ENCODE data around the gene PLD5.

PLD5 gene

DNA sequence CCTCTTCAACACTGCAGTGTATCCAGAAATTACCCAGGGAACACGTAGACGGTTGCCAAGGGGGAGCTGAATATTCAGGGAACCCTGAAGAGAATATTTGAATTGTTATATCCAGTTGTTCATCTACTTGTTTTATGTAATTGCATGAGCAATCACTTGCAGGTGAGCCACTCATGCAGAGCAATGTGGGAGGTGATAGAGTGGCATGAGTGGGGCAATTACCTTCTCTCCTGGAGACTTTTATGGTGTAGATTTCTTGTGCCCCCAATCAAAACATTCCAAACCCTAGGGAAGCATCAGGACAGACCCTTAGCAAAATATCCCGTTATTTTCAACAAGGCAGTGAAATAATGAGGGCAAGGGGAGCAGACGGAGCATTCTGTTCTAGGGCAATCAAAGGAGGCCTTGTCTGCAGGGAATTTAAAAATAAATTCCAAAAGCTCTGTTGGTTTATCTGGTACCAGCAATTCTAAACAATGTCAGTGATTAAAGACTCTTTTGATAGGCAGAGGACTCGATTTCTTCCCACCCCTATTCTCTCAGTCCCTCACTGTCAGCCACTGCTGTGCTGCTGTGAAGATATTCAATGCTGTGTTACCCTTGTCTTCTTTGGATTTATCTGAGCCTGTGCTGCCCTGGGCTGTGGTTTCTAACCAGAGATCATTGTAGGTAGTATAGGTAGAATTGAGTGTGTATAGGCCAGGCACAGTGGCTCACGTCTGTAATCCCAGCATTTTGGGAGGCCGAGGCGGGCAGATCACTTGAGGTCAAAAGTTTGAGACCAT is 345.4 kb downstream of the PLD5 start:
- TF ChIP-seq, protein P1, sequence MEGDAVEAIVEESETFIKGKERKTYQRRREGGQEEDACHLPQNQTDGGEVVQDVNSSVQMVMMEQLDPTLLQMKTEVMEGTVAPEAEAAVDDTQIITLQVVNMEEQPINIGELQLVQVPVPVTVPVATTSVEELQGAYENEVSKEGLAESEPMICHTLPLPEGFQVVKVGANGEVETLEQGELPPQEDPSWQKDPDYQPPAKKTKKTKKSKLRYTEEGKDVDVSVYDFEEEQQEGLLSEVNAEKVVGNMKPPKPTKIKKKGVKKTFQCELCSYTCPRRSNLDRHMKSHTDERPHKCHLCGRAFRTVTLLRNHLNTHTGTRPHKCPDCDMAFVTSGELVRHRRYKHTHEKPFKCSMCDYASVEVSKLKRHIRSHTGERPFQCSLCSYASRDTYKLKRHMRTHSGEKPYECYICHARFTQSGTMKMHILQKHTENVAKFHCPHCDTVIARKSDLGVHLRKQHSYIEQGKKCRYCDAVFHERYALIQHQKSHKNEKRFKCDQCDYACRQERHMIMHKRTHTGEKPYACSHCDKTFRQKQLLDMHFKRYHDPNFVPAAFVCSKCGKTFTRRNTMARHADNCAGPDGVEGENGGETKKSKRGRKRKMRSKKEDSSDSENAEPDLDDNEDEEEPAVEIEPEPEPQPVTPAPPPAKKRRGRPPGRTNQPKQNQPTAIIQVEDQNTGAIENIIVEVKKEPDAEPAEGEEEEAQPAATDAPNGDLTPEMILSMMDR (conservative IDR thresholded peaks at IDR 0.05; ENCODE audit: low read depth, low read length), result no peak

DNA sequence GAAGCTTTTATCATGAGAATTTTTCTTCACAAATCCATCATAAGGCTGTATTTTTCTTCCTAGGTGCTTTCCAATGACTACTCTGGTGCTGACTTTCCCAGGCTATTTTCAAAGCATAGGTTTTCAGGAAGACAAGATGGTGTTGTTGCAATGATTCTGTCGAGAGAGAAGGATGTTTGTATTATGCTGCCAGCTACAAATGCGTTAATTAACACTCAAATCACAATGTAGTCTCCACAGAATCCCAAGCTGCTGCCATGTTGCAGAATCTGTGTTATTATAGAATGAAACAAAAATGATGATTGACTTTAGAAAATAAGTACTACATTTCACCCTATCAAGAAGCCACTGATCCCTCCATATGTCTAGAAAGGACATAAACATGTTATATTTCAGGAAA is 346.1 kb downstream of the PLD5 start:
- TF ChIP-seq, protein P1 (conservative IDR thresholded peaks at IDR 0.05; ENCODE audit: low read depth, low read length), result no peak
- no peak overlapping the region for H3K9ac ChIP-seq
- no peak overlapping the region for H3K27ac ChIP-seq
- no peaks in the 10 kb centered on the region for H4K20me1 ChIP-seq (ENCODE audit: insufficient read depth)
- H3K4me1 ChIP-seq (ENCODE audit: low read depth, poor library complexity, severe bottlenecking), result no peaks in the 10 kb centered on the region
- no peaks in the 10 kb centered on the region for H3K36me3 ChIP-seq (ENCODE audit: insufficient read depth)
- no peak overlapping the region for H2AFZ ChIP-seq (ENCODE audit: low read depth)
- H3K4me3 ChIP-seq (IDR thresholded peaks at IDR 0.05; ENCODE audit: insufficient read depth, low read depth, low read length), result no peak overlapping the region
- no peak overlapping the region for H3K4me2 ChIP-seq
- H3K79me2 ChIP-seq (ENCODE audit: insufficient read depth, low read depth), result no peaks in the 10 kb centered on the region
- no peaks in the 10 kb centered on the region for H3K27me3 ChIP-seq (ENCODE audit: insufficient read depth, low read depth)

More for the DNA sequence above, 345.4 kb downstream of the PLD5 start:
- H3K4me2 ChIP-seq, result no peak overlapping the region
- no peaks in the 10 kb centered on the region for H3K36me3 ChIP-seq (ENCODE audit: insufficient read depth)
- H3K9ac ChIP-seq, result no peak overlapping the region
- no peaks in the 10 kb centered on the region for H3K4me1 ChIP-seq (ENCODE audit: low read depth, poor library complexity, severe bottlenecking)
- H3K79me2 ChIP-seq (ENCODE audit: insufficient read depth, low read depth), result no peaks in the 10 kb centered on the region
- H4K20me1 ChIP-seq (ENCODE audit: insufficient read depth), result no peaks in the 10 kb centered on the region
- H3K27ac ChIP-seq, result no peak overlapping the region
- no peak overlapping the region for H3K4me3 ChIP-seq (IDR thresholded peaks at IDR 0.05; ENCODE audit: insufficient read depth, low read depth, low read length)
- H2AFZ ChIP-seq (ENCODE audit: low read depth), result no peak overlapping the region
- H3K27me3 ChIP-seq (ENCODE audit: insufficient read depth, low read depth), result no peaks in the 10 kb centered on the region

DNA sequence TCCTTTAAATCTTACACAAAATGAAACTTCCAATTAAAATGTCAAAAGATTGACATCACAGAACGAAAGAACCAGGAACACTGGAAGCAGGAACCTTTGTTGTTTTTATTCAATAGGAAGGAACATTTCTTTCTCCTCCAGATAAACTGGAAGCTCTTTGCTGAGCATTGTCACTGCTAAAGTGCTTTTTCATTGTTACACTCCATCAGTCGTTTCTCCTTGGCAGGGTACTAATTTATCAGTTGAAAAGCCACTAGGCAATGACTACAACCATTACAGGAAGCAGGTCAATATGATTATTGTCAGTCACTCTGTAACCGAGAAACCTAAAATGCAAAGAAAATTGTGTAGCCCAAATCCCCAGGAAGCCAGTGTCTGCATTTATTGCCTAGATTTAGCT is 362.4 kb downstream of the PLD5 start:
- no peaks in the 10 kb centered on the region for H3K4me1 ChIP-seq (ENCODE audit: low read depth, poor library complexity, severe bottlenecking)
- H3K4me2 ChIP-seq, result no peak overlapping the region
- H3K36me3 ChIP-seq (ENCODE audit: insufficient read depth), result no peaks in the 10 kb centered on the region
- no peaks in the 10 kb centered on the region for H3K27me3 ChIP-seq (ENCODE audit: insufficient read depth, low read depth)
- no peak overlapping the region for H3K4me3 ChIP-seq (IDR thresholded peaks at IDR 0.05; ENCODE audit: insufficient read depth, low read depth, low read length)
- no peak overlapping the region for H3K9ac ChIP-seq
- no peak overlapping the region for H3K27ac ChIP-seq
- H2AFZ ChIP-seq (ENCODE audit: low read depth), result no peak overlapping the region
- H4K20me1 ChIP-seq (ENCODE audit: insufficient read depth), result no peaks in the 10 kb centered on the region
- H3K79me2 ChIP-seq (ENCODE audit: insufficient read depth, low read depth), result no peaks in the 10 kb centered on the region
- TF ChIP-seq, protein P1 (conservative IDR thresholded peaks at IDR 0.05; ENCODE audit: low read depth, low read length), result no peak

DNA sequence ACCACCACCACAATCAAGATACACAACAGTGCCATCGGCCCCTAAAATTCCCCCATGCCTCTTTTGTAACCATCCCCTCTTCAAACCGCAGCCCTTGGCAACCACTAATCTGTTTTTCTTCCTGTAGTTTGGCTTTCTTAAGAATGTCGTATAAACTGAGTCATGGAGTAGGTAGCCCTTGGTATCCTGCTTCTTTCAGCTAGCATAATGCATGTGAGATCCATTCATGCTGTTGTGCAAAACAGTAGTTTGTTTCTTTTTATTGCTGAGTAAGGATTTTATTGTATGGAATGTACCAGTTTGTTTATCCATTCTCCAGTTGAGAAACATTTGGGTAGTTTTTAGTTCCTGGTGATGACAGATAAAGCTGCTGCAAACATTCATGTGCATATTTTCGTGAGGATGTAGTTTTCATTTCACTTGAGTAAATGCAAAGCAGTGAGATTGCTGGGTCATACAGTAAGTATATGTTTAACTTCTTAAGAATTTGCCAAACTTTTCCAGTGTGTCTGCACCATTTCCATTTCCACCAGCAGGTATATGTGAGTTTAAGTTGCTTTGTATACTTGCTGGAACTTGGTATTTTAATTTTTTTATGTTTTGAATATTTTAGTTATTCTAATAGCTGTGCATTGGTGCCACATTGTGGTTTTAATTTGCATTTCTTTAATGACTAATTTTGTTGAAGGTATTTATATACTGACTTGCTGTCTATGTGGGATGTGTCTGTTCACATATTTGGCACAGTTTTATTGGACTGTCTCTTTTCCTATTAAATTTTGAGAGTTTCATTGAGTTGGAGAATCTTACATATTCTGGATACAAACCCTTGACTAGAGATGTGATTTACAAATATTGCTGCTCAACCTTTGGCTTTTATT is 377.2 kb downstream of the PLD5 start:
- Histone ChIP-seq H4K20me1 (ENCODE audit: insufficient read depth) (no peaks in the 10 kb centered on the region), H3K36me3 (ENCODE audit: insufficient read depth) (no peaks in the 10 kb centered on the region), H3K79me2 (ENCODE audit: insufficient read depth, low read depth) (no peaks in the 10 kb centered on the region), H3K27ac (no peak overlapping the region), H3K27me3 (ENCODE audit: insufficient read depth, low read depth) (no peaks in the 10 kb centered on the region), H3K4me3 (IDR thresholded peaks at IDR 0.05; ENCODE audit: insufficient read depth, low read depth, low read length) (no peak overlapping the region), H2AFZ (ENCODE audit: low read depth) (no peak overlapping the region), H3K4me1 (ENCODE audit: low read depth, poor library complexity, severe bottlenecking) (no peaks in the 10 kb centered on the region), H3K9ac (no peak overlapping the region), H3K4me2 (no peak overlapping the region)
- TF ChIP-seq, protein P1 (conservative IDR thresholded peaks at IDR 0.05; ENCODE audit: low read depth, low read length), result no peak

All from KMS-11 (cell line).